Measurements from ENCODE around the gene AMOTL2. TPM values are rescaled to one million over a fixed set of nuclear protein-coding genes. Genes with fewer than 3 reads are reported as not detected.

The AMOTL2 gene
- total and polyA plus RNA-seq, 10 of the 15 experiments (the other 5 are each of a cell fraction or from before 2014, with no cell fraction given) = 0.20 to 0.33 TPM; not detected in 8

GRCh38 chr3:134423153-134423552, 48.9 kb upstream of the AMOTL2 start:
- ChIA-PET POLR2A (no interaction called here), RAD21 (ENCODE audit: unreplicated experiment) (no interaction called here), CTCF (no interaction called here), SMC1A (ENCODE audit: uncharacterized antibody, unreplicated experiment) (no interaction called here)
- no peak overlapping the region for H2AFZ ChIP-seq (ENCODE audit: control insufficient read depth, low read depth, low read length)
- no peak overlapping the region for H3K27ac ChIP-seq (ENCODE audit: control insufficient read depth, insufficient read depth)
- H3K27me3 ChIP-seq (replicated peaks in 1 of 2; ENCODE audit: control insufficient read depth in 2 of 2, insufficient read depth in 2 of 2, low read length in 1 of 2) = no peaks in the 10 kb centered on the region
- no peak overlapping the region for H3K9ac ChIP-seq (ENCODE audit: control insufficient read depth, insufficient read depth, low read length)
- FAIRE-seq (no peak), ATAC-seq (no peak), DNase-seq (ENCODE audit: low read depth, low spot score) (no peak)
- no peak overlapping the region for H3K4me3 ChIP-seq
- no peaks in the 10 kb centered on the region for H3K79me2 ChIP-seq (ENCODE audit: control insufficient read depth, insufficient read depth, low read length)
- BruUV-seq (replicated peaks) = no TSS peak
- WGBS (ENCODE audit: insufficient coverage, insufficient replicate concordance, low lambda C conversion rate, missing lambda C conversion rate) = 0% methylated on average over 2 of the region's 2 CpGs
- H4K20me1 ChIP-seq (ENCODE audit: control insufficient read depth, insufficient read depth) = no peaks in the 10 kb centered on the region
- H3K4me1 ChIP-seq (ENCODE audit: control insufficient read depth, insufficient read depth, low read length) = no peaks in the 10 kb centered on the region
- no peaks in the 10 kb centered on the region for H3K9me3 ChIP-seq (replicated peaks; ENCODE audit: control insufficient read depth, insufficient read depth, low read length)
- no peak overlapping the region for H3K4me2 ChIP-seq (ENCODE audit: control insufficient read depth, insufficient read depth)
- H3K36me3 ChIP-seq (ENCODE audit: control insufficient read depth in 2 of 2, insufficient read depth in 2 of 2, low read length in 1 of 2) = no peaks in the 10 kb centered on the region
- intact Hi-C loops (cut with micrococcal nuclease; ENCODE audit: unreplicated experiment) (no loop called here), in situ Hi-C loops (cut with MboI) (no loop called here)
- TF ChIP-seq MYC (IDR thresholded peaks at IDR 0.05; ENCODE audit: insufficient read depth, insufficient read length, insufficient replicate concordance, low read length, severe bottlenecking) (no peak), GATAD2B (conservative IDR thresholded peaks at IDR 0.05; ENCODE audit: low read depth) (no peak), ZZZ3 (IDR thresholded peaks at IDR 0.05; ENCODE audit: control insufficient read depth, insufficient read length, low read depth) (no peak), EGR1 (IDR thresholded peaks at IDR 0.05; ENCODE audit: borderline replicate concordance in 1 of 2, low read depth in 2 of 2, low read length in 2 of 2) (no peak), RBBP5 (conservative IDR thresholded peaks at IDR 0.05) (no peak), ZBTB11 (CRISPR knock-in tag; IDR thresholded peaks at IDR 0.05) (no peak), ZNF687 (IDR thresholded peaks at IDR 0.05) (no peak), RUNX3 (IDR thresholded peaks at IDR 0.05; ENCODE audit: low read length) (no peak), NBN (IDR thresholded peaks at IDR 0.05) (no peak), BACH1 (IDR thresholded peaks at IDR 0.05; ENCODE audit: borderline replicate concordance) (no peak), HDAC2 (IDR thresholded peaks at IDR 0.05) (no peak), CEBPZ (IDR thresholded peaks at IDR 0.05; ENCODE audit: low read depth, low read length) (no peak), KDM1A (IDR thresholded peaks at IDR 0.05; ENCODE audit: borderline replicate concordance) (no peak)
